Esophagus squamous epithelium (tissue), 4 donors: ENCODE measurements around the gene DYNLRB1.

Source experiments
- POLR2A ChIP-seq, 4 donors: fragments of 450-650 bp; IDR thresholded peaks; one replicate each; pipeline ENCODE4 v1.6.1; 2017; ENCODE audit warnings: antibody characterized with exemption in 4 of 4, mild to moderate bottlenecking in 4 of 4, moderate library complexity in 3 of 4
- TF ChIP-seq, protein P1 (sequence below), 6 experiments: fragments of 450-650 bp in 4 of 6; fragments of 200-600 bp in 2 of 6; sonication (generic) in 2 of 6; IDR thresholded peaks; one replicate each; pipeline ENCODE4 v1.5.1; 2016 to 2019; ENCODE audit warnings: antibody characterized with exemption in 6 of 6, mild to moderate bottlenecking in 4 of 6, moderate library complexity in 4 of 6

DNA sequence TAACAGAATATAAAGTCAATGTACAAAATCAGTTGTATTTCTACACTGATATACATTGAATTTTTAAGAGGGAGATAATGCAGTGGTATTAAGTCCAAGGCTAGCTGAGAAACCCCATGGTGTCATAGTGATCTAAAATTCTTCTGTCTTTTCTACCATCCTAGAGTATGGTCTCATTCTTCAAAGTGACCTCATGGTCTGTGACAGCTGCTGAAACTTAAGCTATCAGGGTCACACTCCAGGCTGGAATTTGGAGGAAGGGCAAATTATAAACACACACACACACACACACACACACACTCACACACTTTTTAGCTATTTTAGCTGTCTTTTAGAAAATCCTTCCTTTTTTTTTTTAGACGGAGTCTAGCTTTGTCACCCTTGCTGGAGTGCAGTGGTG, 47.3 kb upstream of the DYNLRB1 start:
- TF ChIP-seq, protein P1, sequence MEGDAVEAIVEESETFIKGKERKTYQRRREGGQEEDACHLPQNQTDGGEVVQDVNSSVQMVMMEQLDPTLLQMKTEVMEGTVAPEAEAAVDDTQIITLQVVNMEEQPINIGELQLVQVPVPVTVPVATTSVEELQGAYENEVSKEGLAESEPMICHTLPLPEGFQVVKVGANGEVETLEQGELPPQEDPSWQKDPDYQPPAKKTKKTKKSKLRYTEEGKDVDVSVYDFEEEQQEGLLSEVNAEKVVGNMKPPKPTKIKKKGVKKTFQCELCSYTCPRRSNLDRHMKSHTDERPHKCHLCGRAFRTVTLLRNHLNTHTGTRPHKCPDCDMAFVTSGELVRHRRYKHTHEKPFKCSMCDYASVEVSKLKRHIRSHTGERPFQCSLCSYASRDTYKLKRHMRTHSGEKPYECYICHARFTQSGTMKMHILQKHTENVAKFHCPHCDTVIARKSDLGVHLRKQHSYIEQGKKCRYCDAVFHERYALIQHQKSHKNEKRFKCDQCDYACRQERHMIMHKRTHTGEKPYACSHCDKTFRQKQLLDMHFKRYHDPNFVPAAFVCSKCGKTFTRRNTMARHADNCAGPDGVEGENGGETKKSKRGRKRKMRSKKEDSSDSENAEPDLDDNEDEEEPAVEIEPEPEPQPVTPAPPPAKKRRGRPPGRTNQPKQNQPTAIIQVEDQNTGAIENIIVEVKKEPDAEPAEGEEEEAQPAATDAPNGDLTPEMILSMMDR (IDR thresholded peaks at IDR 0.05) = no peak
- TF ChIP-seq POLR2A (IDR thresholded peaks at IDR 0.05) = no peak
